Activated T-cell treated with anti-CD3 and anti-CD28 coated beads, Interleukin-2, amount 50 U/mL, for 48 hours (primary cell): ENCODE results near the gene ANKRD13D.
"Not testable (repeated sequence)": the region's sequence is repeated elsewhere in the genome, so short reads cannot be mapped to it uniquely, and the experiment has no call there.

Source experiments
- DNase-seq, 2 experiments: peaks; one replicate each; pipeline ENCODE4 v3.0.0-alpha.2; 2020

The ANKRD13D gene

DNA sequence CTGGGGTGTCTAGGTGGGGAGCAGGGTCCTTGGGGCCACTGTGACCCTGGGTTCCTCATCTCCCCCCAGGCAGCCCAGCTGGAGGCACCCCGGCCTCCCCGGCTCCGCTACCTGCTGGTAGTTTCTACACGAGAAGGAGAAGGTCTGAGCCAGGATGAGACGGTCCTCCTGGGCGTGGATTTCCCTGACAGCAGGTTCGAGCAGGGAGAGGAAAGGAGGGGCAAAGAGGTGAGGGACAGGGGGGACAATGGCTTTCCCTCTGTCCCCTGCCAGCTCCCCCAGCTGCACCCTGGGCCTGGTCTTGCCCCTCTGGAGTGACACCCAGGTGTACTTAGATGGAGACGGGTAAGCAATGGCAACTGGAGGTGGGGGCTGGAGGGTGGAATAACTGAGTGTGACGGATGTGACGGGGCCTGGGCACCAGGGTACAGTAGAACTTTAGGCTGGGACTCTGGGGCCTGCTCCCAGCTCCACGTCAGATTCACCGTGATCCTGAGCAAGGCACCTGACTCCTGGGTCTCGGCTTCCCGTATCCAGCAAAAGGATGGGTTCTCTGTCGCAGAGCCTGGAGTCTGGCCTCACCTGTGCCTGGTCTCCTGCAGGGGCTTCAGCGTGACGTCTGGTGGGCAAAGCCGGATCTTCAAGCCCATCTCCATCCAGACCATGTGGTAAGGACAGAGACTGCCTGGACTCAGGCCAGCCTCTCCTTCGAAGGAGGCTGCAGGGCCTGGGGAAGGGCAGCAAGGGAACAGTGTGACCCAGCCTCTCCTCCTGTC is 17.9 kb downstream of the ANKRD13D start:
- peak in 1 of 2 experiments; percentile 15 for DNase-seq

DNA sequence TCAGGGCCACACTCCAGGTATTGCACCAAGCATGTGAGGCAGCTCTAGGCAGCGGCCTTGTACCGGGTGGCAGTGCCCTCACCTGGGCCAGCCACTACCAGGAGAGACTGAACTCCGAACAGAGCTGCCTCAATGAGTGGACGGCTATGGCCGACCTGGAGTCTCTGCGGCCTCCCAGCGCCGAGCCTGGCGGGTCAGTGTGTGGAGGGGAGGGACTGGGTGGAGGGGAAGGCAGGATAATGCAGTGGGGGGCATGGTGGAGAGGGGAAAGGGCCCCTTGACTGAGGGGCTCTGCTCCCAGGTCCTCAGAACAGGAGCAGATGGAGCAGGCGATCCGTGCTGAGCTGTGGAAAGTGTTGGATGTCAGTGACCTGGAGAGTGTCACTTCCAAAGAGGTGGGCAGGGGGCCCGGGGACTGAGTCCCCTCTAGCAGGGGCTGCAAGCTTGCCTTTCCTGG is 18.5 kb downstream of the ANKRD13D start:
- DNase-seq, result no peak

DNA sequence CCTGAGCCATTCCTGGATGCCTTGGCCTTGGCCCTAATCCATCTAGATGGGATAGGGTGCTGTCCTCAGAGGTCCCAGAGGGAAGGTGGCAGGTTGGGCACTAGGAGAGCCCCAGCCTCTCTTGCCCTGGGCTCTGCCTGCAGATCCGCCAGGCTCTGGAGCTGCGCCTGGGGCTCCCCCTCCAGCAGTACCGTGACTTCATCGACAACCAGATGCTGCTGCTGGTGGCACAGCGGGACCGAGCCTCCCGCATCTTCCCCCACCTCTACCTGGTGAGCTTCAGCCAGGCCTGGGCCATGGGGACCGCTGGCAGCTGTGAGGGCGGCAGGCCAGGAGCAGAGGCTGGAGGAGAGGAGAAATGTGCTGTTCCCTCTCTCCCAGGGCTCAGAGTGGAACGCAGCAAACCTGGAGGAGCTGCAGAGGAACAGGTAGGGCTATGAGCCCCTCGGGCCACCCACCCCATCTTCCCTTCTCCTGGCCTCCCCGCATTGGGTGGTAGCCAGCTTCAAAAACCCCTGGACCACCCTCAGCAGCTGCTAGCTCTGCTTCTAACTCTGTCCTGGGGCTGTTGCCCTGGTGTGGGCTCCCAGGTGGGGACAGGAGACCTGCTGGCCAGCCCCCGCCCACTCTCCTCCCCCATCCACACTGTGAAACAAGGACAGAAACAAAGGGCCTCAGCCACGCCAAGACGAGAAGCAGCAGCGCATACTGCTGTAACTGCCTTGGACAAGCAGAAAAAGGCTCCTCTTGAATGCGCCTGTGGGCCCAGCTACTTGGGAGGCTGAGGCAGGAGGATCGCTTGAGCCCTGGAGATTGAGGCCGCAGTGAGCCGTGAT is 19.1 kb downstream of the ANKRD13D start:
- peak in 1 of 2 experiments; percentile 17 for DNase-seq

DNA sequence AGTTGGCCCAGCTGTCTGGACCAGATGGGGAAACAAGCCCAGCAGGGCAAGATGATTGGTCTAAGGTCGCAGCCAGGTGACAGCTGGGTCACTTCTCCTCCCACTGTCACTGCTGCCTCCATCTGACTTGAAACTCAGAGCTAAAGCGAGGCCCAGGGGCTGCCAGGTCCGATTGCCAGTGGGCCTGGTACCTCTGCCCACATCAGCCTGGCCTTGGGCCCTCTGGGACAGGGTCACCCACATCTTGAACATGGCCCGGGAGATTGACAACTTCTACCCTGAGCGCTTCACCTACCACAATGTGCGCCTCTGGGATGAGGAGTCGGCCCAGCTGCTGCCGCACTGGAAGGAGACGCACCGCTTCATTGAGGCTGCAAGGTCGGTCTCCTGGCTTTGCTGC is 20.1 kb downstream of the ANKRD13D start:
- DNase-seq, result no peak

- DNase-seq, result no peak
These were observed 20.6 kb downstream of the ANKRD13D start for GRCh38 chr11:67309661-67310061.

DNA sequence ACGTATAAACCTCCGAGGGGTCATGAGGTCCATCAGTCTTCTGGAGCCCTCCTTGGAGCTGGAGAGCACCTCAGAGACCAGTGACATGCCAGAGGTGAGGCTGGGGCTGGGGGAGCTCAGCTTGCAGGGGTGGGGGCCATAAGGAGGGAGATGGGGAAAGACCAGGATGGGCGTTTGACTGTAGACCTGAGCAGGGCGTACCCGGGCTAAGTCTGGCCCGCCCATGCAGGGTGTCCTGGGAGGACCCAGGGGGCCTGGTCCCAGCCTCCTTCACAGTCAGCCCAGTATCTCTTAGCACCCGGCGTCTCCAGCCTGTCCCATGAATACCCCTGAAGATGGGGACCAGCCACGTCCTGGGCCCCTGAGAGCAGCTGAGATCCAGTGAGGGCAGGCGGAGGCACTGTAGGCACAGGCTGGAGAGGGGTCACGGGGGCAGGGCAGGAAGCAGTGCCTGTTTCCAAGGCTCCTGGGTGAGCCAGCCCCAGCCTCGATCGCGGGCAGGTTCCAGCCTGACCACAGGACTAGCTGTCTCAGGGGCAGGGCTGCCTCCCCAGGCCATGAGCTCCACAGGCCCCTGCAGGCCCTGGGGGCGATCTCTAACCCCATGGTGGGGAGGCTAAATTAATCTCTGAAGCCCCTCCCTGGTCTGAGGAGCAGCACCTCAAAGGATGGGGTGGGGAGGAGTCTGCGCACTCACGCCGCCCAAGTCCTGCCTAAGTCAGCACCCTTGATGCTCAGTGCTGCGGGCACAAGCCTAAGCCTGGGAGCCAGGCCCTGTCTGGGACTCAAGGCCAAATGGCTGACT is 21.3 kb downstream of the ANKRD13D start:
- no peak for DNase-seq

DNA sequence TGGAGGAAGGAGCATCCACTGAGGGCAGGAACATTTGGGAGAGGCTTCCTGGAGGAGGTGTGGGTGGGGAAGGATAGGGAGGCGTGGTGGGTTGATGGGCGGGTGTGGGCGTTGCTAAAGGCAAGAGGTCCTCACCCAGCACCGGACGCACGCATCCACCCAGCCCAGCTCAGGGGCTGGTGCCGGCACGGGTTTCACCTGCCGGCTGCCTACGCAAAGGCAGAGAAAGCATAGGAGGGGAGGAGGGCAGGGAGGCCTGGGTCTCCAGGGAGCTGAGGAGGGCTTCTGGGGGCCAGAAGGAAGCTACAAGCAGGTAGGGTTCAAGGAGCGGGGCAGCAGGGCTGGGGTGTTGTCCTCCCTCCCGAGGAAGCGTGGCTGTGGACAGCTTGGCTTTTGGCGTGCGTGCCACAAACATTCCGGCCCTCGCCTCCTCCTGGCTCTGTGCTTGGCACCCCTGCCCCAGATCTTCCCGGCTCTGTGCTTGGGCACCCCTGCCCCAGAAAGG is 22.0 kb downstream of the ANKRD13D start:
- DNase-seq, result no peak

GRCh38 chr11:67311556-67312082 is 22.5 kb downstream of the ANKRD13D start:
- no peak for DNase-seq

GRCh38 chr11:67312187-67313021 is 23.3 kb downstream of the ANKRD13D start:
- peak in 1 of 2 experiments; percentile 46 for DNase-seq

DNA sequence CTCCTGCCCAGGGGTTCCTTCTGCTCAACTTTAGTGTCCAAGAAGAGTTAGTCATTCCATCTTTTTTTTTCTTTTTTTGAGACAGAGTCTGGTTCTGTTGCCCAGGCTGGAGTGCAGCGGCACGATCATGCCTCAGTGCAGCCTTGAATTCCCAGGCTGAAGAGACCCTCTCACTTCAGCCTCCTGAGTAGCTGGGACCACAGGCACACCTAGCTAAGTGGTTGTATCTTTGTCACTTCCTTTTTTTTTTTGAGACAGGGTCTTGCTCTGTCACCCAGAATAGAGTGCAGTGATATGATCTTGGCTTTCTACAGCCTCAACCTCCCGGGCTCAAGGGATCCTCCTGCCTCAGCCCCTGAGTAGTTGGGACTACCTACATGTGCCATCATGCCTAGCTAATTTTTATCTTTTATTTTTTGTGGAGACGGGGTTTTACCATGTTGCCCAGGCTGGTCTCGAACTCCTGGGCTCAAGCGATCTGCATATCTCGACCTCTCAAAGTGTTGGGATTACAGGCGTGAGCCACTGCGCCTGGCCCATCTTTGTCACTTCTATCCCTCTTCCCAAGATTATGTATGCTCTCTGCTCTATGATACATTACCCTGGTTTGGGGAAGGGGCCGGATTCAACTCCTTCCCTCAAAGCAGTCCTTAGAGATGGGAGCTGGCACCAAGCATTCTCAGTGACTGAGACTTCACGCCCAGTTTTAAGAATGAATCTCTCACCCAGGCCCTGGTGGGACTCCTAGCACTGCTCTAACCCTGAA is 24.2 kb downstream of the ANKRD13D start:
- no peak for DNase-seq

DNA sequence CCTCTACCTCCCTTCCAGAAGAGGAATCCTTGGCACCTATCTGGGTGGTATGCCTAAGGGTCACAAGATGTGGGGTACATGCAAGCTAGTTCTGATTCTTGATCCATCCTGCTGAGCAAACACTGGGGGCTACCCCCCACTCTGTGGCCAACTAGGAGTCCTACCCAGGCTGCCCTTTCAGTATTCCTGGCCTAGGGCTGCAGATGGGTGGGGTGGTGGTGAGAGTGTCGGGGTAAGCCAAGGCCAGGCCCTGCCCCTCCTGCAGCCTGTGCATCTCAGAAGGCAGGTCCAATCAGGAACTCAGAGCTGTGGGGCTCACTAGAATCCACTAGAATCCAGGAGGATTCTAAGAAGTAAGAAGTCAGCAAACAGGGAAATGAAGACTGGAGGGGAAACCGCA is 25.1 kb downstream of the ANKRD13D start:
- no peak for DNase-seq

- DNase-seq, result no peak
These were observed 26.3 kb downstream of the ANKRD13D start for GRCh38 chr11:67315325-67315909.

DNA sequence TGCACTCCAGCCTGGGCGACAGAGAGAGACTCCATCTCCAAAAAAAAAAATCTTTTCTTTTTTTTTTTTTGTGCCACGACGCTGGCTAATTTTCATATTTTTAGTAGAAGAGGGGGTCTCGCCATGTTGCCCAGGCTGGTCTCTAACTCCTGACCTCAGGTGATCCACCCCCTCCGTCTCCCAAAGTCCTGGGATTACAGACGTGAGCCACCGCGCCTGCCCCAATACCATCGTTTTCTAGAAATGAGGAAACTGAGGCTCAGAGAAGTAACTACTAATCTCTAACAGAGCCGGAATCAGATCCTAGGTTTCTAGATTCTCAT is 27.7 kb downstream of the ANKRD13D start:
- no peak for DNase-seq

- peak; percentile 99 to 100 for DNase-seq
These were observed 28.2 kb downstream of the ANKRD13D start for GRCh38 chr11:67317205-67317887.

DNA sequence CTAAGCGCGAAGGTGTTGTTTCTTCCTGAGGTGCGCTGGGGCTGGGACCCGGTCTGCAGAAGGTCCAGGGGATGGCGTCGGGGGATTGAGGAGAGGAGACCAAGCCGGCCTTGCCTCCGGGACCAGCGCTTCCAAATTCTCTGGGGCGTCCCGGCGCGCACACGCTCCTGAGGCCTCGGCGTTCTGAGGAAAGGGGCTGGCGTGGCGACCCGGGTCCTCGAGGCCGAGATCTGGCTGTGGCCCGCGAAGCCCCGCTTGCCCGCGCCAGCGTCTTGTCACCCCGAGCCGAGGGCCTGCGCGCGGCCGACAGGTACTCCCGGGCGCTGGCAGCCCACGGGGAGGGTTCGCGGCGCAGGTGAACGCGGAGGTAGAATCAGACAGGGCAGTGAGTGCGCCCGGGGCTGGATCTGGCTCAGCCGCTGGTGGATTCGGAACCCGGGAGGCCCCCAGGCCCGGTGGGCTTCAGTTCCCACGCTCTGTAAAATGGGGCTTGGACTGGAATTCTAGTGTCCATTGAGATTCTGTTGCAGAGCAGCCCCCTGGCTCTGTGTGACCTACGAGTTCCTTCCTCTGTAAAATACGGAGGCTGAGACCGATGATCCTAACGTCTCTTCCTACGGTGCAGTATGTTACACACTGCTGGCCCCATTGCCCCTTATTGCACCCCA is 28.9 kb downstream of the ANKRD13D start:
- no peak for DNase-seq

DNA sequence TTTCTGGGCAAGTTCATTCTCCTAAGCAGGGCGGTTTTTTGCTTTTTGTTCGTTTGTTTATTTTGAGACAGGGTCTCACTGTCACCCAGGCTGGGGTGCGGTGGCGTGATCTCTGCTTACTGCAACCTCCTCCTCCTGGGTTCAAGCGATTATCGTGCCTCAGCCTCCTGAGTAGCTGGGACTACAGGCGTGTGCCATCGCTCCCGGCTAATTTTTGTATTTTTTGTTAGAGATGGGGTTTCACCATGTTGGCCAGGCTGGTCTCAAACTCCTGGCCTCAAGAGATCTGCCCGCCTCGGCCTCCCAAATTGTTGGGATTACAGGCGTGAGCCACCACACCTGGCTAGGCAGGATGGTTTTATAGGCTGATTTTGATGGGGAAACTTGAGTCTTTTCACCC is 29.8 kb downstream of the ANKRD13D start:
- DNase-seq, result not testable (repeated sequence)

- DNase-seq, result no peak
These were observed 30.9 kb downstream of the ANKRD13D start for GRCh38 chr11:67320011-67320410.

DNA sequence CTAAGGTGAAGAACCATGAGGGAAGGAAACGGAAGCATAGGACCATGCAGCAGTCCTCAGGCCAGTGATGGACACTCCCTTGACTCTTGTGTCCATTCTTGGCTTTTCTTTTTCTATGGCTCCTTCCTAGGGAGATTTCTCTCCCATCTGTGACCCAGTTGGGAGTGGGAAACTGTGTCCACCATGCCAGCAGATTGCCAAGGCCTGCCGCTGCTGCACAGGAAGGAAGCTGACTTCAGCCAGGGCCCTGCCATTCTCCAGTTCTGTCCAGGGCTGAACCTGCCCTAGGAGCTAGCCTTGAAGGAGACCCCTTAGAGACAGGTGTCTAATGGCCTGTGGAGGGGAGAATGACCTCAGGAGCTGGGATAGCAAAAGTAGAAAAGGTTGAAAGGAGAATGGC is 31.6 kb downstream of the ANKRD13D start:
- no peak for DNase-seq

DNA sequence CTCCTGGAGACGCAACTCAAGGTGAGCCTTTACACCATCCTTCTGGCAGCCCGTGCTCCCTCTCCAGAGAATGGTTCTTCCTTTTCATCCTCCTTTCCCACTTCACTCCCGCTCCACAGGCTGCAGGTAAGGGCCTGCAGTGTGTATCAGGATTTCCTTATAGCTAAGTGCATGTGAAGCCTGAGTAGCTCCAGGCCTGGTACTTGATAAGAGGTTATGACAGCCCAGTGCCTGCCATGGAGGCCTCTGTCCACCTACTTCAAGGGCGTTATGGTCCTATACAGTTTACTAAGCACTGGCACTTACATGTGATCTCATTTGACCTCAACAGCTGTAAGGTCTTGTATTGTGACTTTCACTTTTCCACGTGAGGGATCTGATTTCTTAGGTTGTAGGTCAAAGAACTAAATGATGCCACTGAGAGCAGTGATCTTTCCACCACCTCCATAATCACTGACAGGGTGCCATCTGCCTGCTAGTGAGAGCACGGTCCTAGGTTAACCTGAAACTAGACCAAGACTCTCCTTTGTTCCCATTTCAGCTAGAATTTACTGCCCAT is 32.3 kb downstream of the ANKRD13D start:
- DNase-seq, result no peak
